IPS DF 6.9 (cell line): Measurements from ENCODE around the gene KXD1.

Experiments used
- DNase-seq: peaks from one replicate; pipeline ENCODE4 v3.0.0-alpha.2; 2013; ENCODE audit warnings: low read depth, low spot score
- H3K27ac ChIP-seq: one replicate; pipeline ENCODE4 v1.5.1; 2013; ENCODE audit warnings: low read length, control low read depth
- H3K27me3 ChIP-seq: 2 replicates; pipeline ENCODE4 v1.6.1; 2013; ENCODE audit warnings: mild to moderate bottlenecking, low read length; ENCODE audit not compliant: control insufficient read depth, insufficient read depth
- H3K36me3 ChIP-seq: 2 replicates; pipeline ENCODE4 v1.6.1; 2013; ENCODE audit warnings: low read length; ENCODE audit not compliant: control insufficient read depth, insufficient read depth
- H3K4me1 ChIP-seq: 2 replicates; pipeline ENCODE4 v1.6.1; 2013; ENCODE audit warnings: low read length; ENCODE audit not compliant: control insufficient read depth, insufficient read depth
- H3K4me3 ChIP-seq: 2 replicates; pipeline ENCODE4 v1.5.1; 2013; ENCODE audit warnings: mild to moderate bottlenecking, low read length
- H3K9me3 ChIP-seq: 2 replicates; pipeline ENCODE4 v1.6.1; 2013; ENCODE audit warnings: low read length, inconsistent platforms; ENCODE audit not compliant: control insufficient read depth, insufficient read depth
- WGBS: extraction: QIAGEN DNeasy Blood & Tissue Kit; methylation state at CpG from one replicate; pipeline ENCODE4 v1.1.7; 2013; ENCODE audit warnings: mixed read lengths, missing lambda C conversion rate; ENCODE audit not compliant: insufficient read length, insufficient coverage; 5-methylcytosine and 5-hydroxymethylcytosine counted together

The KXD1 gene

DNA sequence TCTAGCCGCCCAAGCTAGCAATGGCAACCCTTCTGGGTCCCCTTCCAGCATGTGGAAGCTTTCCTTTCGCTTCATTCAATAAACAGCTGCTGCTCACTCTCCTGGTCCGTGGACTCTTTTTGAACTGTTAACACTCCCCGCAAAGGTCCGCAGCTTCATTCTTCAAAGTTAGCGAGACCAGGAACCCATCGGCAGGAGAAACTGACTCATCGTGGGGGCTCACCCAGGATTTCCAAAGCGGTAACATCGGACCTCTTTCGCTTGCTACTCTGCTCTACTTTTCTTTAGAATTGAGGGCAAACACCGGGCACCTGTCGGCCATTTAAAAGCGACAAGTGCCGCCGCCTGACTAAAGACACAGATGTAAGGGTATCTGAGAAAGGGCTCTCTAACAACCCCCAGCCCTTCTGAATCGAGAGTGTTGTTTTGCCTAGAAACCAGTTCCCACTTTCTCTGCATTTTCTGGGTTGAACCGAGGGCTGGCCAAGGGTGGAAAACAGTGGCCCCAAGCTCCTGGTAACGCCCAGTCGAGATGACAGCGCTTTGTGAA is 19.8 kb downstream of the KXD1 start:
- H3K27ac ChIP-seq = no peak overlapping the region
- H3K9me3 ChIP-seq = no peaks in the 10 kb centered on the region
- peaks cover 18% of the 10 kb centered on the region for H3K36me3 ChIP-seq
- no peak for DNase-seq
- WGBS = no CpG with 5 or more reads among the region's 21 CpGs
- no peaks in the 10 kb centered on the region for H3K27me3 ChIP-seq
- H3K4me1 ChIP-seq = peaks cover 5% of the 10 kb centered on the region; the same call in 1 of the 2 replicates
- no peak overlapping the region for H3K4me3 ChIP-seq

DNA sequence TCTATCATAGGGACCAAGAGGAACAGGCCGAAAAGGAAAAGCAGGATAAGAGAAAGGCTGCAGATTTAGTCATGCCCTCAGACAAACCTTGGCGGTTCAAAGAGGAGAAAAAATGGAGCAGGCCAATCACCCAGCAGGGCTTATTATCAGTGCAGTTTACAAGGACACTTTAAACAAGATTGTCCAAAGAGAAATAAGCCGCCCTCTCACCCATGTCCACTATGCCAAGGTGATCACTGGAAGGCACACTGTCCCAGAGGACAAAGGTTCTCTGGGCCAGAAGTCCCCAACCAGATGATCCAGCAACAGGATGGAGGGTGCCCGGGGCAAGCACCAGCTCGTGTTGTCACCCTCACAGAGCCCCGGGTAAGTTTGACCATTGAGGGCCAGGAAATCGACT is 22.6 kb downstream of the KXD1 start:
- no peaks in the 10 kb centered on the region for H3K4me1 ChIP-seq
- H3K4me3 ChIP-seq = no peak overlapping the region
- no peak overlapping the region for H3K27ac ChIP-seq
- no peaks in the 10 kb centered on the region for H3K9me3 ChIP-seq
- peaks cover 4% of the 10 kb centered on the region for H3K36me3 ChIP-seq
- H3K27me3 ChIP-seq = no peaks in the 10 kb centered on the region
- DNase-seq = no peak
- WGBS = no CpG with 5 or more reads among the region's 7 CpGs

DNA sequence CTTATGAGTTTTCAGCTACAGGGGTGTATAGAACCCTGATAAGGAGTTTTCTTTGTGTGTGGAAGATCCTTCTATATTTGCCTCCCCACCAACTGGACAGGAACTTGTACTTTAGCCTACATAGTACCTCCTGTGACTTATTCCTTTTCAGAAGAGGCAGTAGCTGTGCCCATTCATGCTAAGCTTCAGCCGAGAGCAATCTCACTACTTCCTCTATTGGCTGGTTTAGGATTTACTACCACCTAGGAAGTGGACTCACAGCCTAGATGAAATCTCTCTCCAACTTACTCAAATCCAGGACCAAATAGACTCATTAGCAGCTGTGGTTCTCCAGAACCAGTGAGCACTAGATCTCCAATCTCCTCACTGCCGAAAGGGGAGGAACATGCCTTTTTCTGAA is 28.6 kb downstream of the KXD1 start:
- no CpG with 5 or more reads among the region's 2 CpGs for WGBS
- H3K27me3 ChIP-seq = no peaks in the 10 kb centered on the region
- no peak for DNase-seq
- H3K4me1 ChIP-seq = peaks cover 4% of the 10 kb centered on the region; the same call in 1 of the 2 replicates
- 0 out of 2 replicates have a peak, but pooled peaks cover 3% of the 10 kb centered on the region for H3K36me3 ChIP-seq
- no peak overlapping the region for H3K4me3 ChIP-seq
- no peaks in the 10 kb centered on the region for H3K9me3 ChIP-seq
- no peak overlapping the region for H3K27ac ChIP-seq

DNA sequence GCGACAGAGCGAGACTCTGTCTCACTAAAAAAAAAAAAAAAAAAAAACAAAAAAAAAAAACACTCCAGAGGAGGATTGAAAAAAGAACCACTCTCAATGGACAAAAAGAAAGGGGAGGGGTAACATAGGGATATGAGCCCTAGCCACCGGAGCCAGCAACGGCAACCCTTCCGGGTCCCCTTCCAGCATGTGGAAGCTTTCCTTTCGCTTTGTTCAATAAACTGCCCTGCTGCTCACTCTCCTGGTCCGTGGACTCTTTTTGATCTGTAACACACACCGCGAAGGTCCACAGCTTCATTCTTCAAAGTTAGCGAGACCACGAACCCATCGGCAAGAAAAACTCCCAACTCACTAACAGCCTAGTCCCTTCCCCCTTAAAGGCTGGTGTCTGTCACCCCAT is 29.9 kb downstream of the KXD1 start:
- no peak for DNase-seq
- Histone ChIP-seq H3K9me3 (no peaks in the 10 kb centered on the region), H3K36me3 (0 out of 2 replicates have a peak, but pooled peaks cover 3% of the 10 kb centered on the region), H3K4me1 (peaks cover 4% of the 10 kb centered on the region; the same call in 1 of the 2 replicates), H3K27ac (no peak overlapping the region), H3K4me3 (no peak overlapping the region), H3K27me3 (no peaks in the 10 kb centered on the region)
- WGBS = no CpG with 5 or more reads among the region's 12 CpGs

DNA sequence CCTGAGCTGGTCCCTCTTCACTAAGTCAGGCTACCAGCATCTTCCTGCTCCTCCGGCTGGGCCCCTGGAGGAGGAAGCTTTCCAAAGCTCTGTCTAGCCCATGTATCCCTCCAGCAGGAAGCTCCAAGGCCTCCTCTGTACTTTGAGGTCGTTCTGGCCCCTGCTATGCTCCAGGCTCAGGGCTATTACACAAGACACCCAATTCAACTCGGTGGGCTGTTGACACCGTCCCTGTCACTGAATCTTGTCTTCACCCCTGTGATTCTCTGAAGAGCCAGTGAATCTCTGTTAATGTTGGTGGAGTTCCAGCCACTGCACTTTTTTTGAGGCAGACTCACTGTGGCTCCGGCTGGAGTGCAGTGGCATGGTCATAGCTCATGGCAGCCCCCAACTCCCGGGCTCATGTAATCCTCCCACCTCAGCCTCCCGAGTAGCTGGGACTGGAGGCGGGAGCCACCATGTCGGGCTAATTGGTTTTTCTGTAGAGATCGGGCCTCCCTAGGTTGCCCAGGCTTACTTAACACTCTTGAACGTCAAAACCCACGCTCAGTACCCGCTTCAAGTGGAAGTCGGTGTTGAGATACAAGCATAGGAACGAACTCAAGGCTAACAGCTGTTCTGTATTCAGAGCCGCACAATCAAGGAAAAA is 30.4 kb downstream of the KXD1 start:
- WGBS = no CpG with 5 or more reads among the region's 16 CpGs
- H3K27ac ChIP-seq = no peak overlapping the region
- peak overlapping the region; percentile 81; the same call in 1 of the 2 replicates for H3K4me3 ChIP-seq
- DNase-seq = no peak
- peaks cover 4% of the 10 kb centered on the region; the same call in 1 of the 2 replicates for H3K4me1 ChIP-seq
- 0 out of 2 replicates have a peak, but pooled peaks cover 3% of the 10 kb centered on the region for H3K36me3 ChIP-seq
- H3K9me3 ChIP-seq = no peaks in the 10 kb centered on the region
- H3K27me3 ChIP-seq = no peaks in the 10 kb centered on the region

DNA sequence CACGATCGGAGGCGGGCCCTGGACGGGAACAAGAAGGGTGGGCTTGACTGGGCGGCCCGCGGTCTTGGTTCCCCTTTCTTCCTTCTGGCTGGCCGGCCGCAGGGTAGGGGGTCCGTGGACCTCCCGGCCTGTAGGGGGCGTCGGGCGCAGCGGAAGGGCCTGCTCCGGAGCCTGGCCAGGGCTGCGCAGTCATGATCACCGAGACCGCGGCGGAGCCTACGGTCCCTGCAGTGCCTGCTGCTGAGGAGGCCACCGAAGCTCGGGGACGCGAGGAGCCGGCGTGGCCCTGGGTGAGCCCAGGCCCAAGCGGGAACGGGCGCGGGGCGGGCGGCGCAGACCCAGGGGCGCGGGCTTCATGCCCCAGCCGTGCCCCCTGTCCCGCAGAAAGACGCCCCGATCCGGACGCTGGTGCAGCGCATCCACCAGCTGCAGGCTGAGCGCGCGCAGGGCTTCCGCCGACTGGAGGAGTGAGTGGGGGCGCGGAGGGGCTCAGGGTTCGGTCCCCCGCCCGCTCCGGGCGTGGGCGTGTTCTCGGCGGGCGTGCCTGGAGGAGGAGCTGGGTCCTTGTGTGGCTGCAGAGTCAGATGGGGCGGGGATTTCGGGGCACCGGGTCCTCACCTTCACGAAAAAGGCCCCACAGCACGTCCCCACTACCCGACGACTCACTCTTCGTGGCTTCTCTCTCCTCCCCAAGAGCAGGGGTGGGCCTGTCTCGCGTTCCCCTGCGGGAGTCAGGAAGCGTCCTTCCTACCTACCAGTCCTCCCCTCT is 31.1 kb downstream of the KXD1 start, which contains the start of gene REX1BD:
REX1BD (plus strand) TSS at position 188 of the 769 bp plus-strand sequence; CDS start at position 192, 4 bp downstream.
- H3K4me1 ChIP-seq = peaks cover 7% of the 10 kb centered on the region; the same call in 1 of the 2 replicates
- no peak for DNase-seq
- H3K27me3 ChIP-seq = no peaks in the 10 kb centered on the region
- peak within 1 kb of the TSS; percentile 81 for H3K4me3 ChIP-seq
- WGBS = no CpG with 5 or more reads among the region's 72 CpGs
- H3K9me3 ChIP-seq = no peaks in the 10 kb centered on the region
- no peak within 1 kb of the TSS for H3K27ac ChIP-seq
- H3K36me3 ChIP-seq = 0 out of 2 replicates have a peak, but pooled peaks cover 3% of the 10 kb centered on the region

DNA sequence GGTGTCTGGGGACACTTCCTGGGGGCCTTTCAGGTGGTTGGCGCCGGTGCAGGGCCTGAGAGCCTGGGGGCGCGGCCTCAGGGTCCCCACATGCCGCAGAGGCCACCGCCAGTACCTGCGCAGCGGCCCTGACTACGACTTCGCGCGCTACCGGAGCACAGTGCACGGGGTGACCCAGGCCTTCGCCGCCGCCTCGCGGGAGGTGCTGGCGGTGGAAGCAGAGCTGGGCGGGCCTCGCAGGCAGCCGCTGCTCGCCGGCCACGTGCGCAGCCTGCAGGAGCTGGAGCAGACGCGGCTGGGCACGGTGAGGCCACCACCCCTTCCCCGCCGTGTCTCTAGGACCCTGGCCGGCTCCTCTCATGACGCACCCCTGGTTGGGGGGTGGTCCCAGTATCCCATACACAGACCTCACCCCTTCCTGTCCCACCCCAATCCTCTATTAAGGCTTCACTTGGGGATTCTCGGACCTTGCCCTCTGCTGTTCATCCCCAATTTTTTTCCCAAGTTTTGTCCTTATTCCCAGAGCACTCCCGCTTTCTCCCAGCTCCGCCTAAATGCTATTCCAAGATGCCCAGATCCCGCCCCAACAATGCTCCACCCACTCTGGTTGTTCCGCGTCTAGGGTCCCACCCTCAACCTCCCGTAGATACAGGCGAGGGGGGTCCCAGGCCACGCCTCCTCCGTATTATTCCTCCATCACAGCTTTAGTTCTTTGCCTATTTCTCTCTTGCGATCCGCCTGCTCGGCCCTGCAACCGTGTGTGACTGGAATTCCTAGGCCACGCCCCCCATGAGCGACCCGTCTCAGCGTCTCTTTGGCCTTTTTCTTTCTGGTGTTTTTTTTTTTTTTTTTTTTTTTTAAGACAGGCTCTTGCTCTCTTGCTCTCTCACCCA is 32.0 kb downstream of the KXD1 start:
- no peak for DNase-seq
- no CpG with 5 or more reads among the region's 52 CpGs for WGBS

DNA sequence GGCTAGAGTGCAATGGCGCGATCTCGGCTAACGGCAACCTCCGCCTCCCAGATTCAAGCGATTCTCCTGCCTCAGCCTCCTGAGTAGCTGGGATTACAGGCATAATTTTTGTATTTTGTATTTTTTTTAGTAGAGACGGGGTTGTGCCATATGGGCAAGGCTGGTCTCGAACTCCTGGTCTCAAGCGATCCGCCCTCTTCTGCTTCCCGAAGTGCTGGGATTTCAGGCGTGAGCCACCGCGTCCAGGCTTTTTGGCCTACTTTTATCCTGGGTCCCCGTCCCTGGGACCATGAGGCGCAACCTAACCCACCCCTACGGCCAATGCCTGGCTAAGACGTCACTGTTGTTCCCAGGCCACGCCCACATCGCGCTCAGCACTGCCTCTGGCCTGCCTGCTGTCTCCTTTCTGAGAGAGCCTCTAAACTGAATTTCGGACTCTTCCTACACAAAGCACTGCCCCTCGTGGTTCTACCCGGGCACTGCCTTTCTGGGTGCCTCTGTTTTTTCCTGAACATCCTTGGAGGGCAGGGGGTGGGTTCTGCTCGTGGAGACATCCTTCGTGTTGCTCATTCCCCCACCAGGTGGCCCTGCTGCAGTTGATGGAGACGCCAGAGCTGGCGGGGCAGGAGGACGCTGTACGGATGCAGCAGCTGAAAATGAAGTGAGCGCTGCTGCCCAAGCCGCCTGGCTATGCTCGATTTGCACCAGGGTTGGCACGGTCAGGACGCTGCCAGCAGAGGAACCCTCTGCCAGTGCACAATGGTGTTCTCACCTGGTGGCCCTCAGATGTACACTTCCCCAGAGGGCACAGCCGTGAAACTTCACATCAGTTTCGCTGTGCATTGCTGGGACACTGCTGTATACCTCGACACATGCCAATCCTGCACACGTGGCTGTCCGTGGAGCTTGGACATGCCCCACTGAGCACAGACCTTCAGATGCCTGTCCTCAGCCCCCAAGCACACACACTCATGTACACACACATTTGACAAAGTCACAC is 32.9 kb downstream of the KXD1 start:
- Histone ChIP-seq H3K4me3 (peak overlapping the region; percentile 15; the same call in 1 of the 2 replicates), H3K4me1 (peaks cover 13% of the 10 kb centered on the region), H3K27ac (no peak overlapping the region), H3K36me3 (0 out of 2 replicates have a peak, but pooled peaks cover 3% of the 10 kb centered on the region), H3K9me3 (no peaks in the 10 kb centered on the region), H3K27me3 (no peaks in the 10 kb centered on the region)
- WGBS = no CpG with 5 or more reads among the region's 40 CpGs
- peak; percentile 99 for DNase-seq

More for the DNA sequence above, 32.0 kb downstream of the KXD1 start:
- Histone ChIP-seq H3K27me3 (no peaks in the 10 kb centered on the region), H3K36me3 (0 out of 2 replicates have a peak, but pooled peaks cover 3% of the 10 kb centered on the region), H3K4me3 (peak overlapping the region; percentile 81; the same call in 1 of the 2 replicates), H3K4me1 (peaks cover 7% of the 10 kb centered on the region; the same call in 1 of the 2 replicates), H3K27ac (no peak overlapping the region), H3K9me3 (no peaks in the 10 kb centered on the region)
